ENCODE measurements around the gene SEPTIN12. TPM values are rescaled to one million over a fixed set of nuclear protein-coding genes. Genes with fewer than 3 reads are reported as not detected.
A peak's percentile ranks its signal among the peaks of the same experiment; 100 is the strongest.

The SEPTIN12 gene
- polyA plus RNA-seq, 3 donors: not detected

DNA sequence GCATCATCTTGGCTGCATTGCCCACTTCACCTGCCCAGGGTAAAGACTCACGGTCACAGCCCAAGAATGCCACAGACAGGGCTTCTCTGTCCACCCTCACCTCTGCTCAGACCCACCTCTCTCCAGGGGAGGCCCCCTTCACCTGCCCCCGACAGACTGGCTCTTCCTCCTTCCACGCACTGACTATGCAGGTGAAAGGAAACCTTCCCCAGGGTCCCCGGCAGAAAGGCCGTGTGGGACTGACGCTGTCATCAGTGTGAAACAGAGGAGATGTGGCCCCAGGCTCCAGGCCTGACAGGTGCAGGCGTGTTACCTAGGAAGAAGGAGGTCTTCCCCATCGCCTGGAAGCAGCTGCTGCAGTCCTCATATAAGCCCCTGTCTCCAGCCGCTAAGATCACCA is 23.6 kb upstream of the SEPTIN12 start:
- Histone ChIP-seq H3K4me2 (replicated peaks; ENCODE audit: extremely low read depth, low read length, poor library complexity, severe bottlenecking) (no peak overlapping the region), H3K9ac (ENCODE audit: insufficient read depth, low read length, poor library complexity, severe bottlenecking) (no peak overlapping the region), H3K4me3 (replicated peaks in 1 of 3; ENCODE audit: low read depth in 2 of 3, low read length in 3 of 3) (no peak overlapping the region), H3K9me3 (replicated peaks in 1 of 2; ENCODE audit: control insufficient read depth in 1 of 2, insufficient read depth in 1 of 2, low read length in 2 of 2) (no peaks in the 10 kb centered on the region), H4K20me1 (ENCODE audit: insufficient read depth, low read length) (no peaks in the 10 kb centered on the region), H3K4me1 (ENCODE audit: control insufficient read depth in 1 of 2, insufficient read depth in 2 of 2, low read length in 2 of 2) (no peaks in the 10 kb centered on the region), H2AFZ (ENCODE audit: insufficient read depth, low read depth, low read length, poor library complexity, severe bottlenecking) (no peak overlapping the region), H3K27ac (ENCODE audit: low read depth in 1 of 2, low read length in 2 of 2) (no peak overlapping the region), H3K79me2 (ENCODE audit: insufficient read depth, low read length) (peaks cover 4% of the 10 kb centered on the region), H3K27me3 (ENCODE audit: control insufficient read depth in 2 of 2, insufficient read depth in 2 of 2, low read length in 2 of 2) (no peaks in the 10 kb centered on the region), H3K36me3 (replicated peaks in 1 of 2; ENCODE audit: control insufficient read depth in 1 of 2, insufficient read depth in 2 of 2, low read length in 2 of 2) (peaks cover 81 to 95% of the 10 kb centered on the region in 2 donors)
- Mint-ChIP-seq H3K4me3 (no peak overlapping the region), H3K27ac (peak overlapping the region in 2 of 7 donors; percentile 54 to 87), H3K4me1 (no peaks in the 10 kb centered on the region), H3K9me3 (peaks cover 0 to 1% (median 0%) of the 10 kb centered on the region in 7 donors), H3K27me3 (ENCODE audit: low read depth in 3 of 3) (peaks cover 0 to 2% (median 2%) of the 10 kb centered on the region in 3 donors), H3K36me3 (peaks cover 69 to 97% of the 10 kb centered on the region in 2 donors)
- no peak for DNase-seq
- WGBS (ENCODE audit: insufficient coverage): 97% methylated on average over 5 of the region's 9 CpGs
- intact Hi-C loops (cut with micrococcal nuclease): no loop called here
- TF ChIP-seq, protein P1, sequence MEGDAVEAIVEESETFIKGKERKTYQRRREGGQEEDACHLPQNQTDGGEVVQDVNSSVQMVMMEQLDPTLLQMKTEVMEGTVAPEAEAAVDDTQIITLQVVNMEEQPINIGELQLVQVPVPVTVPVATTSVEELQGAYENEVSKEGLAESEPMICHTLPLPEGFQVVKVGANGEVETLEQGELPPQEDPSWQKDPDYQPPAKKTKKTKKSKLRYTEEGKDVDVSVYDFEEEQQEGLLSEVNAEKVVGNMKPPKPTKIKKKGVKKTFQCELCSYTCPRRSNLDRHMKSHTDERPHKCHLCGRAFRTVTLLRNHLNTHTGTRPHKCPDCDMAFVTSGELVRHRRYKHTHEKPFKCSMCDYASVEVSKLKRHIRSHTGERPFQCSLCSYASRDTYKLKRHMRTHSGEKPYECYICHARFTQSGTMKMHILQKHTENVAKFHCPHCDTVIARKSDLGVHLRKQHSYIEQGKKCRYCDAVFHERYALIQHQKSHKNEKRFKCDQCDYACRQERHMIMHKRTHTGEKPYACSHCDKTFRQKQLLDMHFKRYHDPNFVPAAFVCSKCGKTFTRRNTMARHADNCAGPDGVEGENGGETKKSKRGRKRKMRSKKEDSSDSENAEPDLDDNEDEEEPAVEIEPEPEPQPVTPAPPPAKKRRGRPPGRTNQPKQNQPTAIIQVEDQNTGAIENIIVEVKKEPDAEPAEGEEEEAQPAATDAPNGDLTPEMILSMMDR (IDR thresholded peaks at IDR 0.05): no peak

DNA sequence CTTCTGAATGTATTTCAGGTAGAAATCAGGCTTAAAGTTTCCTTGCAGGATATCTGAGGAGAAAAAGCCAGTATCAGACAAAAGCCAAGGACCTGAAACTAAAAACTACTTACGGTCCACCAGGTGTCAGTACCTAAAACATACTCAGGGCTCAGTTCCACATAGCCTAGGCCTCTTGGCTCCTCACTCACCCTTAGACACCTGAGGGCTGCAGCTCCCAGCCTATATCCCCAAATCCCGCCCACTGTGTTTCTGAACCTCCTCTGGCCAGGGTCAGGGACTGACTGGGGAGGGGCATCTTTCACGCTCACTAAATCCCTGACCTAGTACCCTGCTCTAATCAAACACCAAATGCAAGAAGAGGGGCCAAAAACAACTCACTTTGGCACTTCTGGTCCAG is 23.1 kb upstream of the SEPTIN12 start:
- TF ChIP-seq, protein P1 (IDR thresholded peaks at IDR 0.05): no peak
- Histone ChIP-seq H3K27ac (ENCODE audit: low read depth in 1 of 2, low read length in 2 of 2) (no peak overlapping the region), H3K4me1 (ENCODE audit: control insufficient read depth in 1 of 2, insufficient read depth in 2 of 2, low read length in 2 of 2) (no peaks in the 10 kb centered on the region), H2AFZ (ENCODE audit: insufficient read depth, low read depth, low read length, poor library complexity, severe bottlenecking) (no peak overlapping the region), H3K27me3 (ENCODE audit: control insufficient read depth in 2 of 2, insufficient read depth in 2 of 2, low read length in 2 of 2) (no peaks in the 10 kb centered on the region), H3K79me2 (ENCODE audit: insufficient read depth, low read length) (peaks cover 4% of the 10 kb centered on the region), H4K20me1 (ENCODE audit: insufficient read depth, low read length) (no peaks in the 10 kb centered on the region), H3K9me3 (replicated peaks in 1 of 2; ENCODE audit: control insufficient read depth in 1 of 2, insufficient read depth in 1 of 2, low read length in 2 of 2) (no peaks in the 10 kb centered on the region), H3K4me3 (replicated peaks in 1 of 3; ENCODE audit: low read depth in 2 of 3, low read length in 3 of 3) (no peak overlapping the region), H3K36me3 (replicated peaks in 1 of 2; ENCODE audit: control insufficient read depth in 1 of 2, insufficient read depth in 2 of 2, low read length in 2 of 2) (peaks cover 80 to 95% of the 10 kb centered on the region in 2 donors), H3K4me2 (replicated peaks; ENCODE audit: extremely low read depth, low read length, poor library complexity, severe bottlenecking) (no peak overlapping the region), H3K9ac (ENCODE audit: insufficient read depth, low read length, poor library complexity, severe bottlenecking) (no peak overlapping the region)
- Mint-ChIP-seq H3K27ac (peak overlapping the region in 2 of 7 donors; percentile 40 to 54), H3K36me3 (peaks cover 68 to 96% of the 10 kb centered on the region in 2 donors), H3K9me3 (peaks cover 0 to 1% (median 0%) of the 10 kb centered on the region in 7 donors), H3K4me3 (no peak overlapping the region), H3K4me1 (no peaks in the 10 kb centered on the region), H3K27me3 (ENCODE audit: low read depth in 3 of 3) (peaks cover 0 to 2% (median 2%) of the 10 kb centered on the region in 3 donors)
- 100% methylated on average over 2 of the region's 3 CpGs for WGBS (ENCODE audit: insufficient coverage)
- DNase-seq: no peak
- intact Hi-C loops (cut with micrococcal nuclease): no loop called here
